Neural crest cell (in vitro differentiated cells): ENCODE data around the gene LIPC. TPM values are rescaled to one million over a fixed set of nuclear protein-coding genes. Genes with fewer than 3 reads are reported as not detected.

Experiments
- DNase-seq: peaks from one replicate; pipeline ENCODE4 v3.0.0; 2021; ENCODE audit warnings: low read depth, mixed read lengths, low spot score
- H3K27ac Mint-ChIP-seq: one replicate; pipeline ENCODE4 v1.8.0; 2021; ENCODE audit warnings: mild to moderate bottlenecking, mixed read lengths; ENCODE audit not compliant: unreplicated experiment
- H3K27me3 Mint-ChIP-seq: 2 replicates; pipeline ENCODE4 v1.8.0; 2021; ENCODE audit warnings: low read depth, mild to moderate bottlenecking, mixed read lengths
- H3K36me3 Mint-ChIP-seq: 2 replicates; pipeline ENCODE4 v1.8.0; 2021; ENCODE audit warnings: low read depth, mild to moderate bottlenecking, mixed read lengths
- H3K4me1 Mint-ChIP-seq: 2 replicates; pipeline ENCODE4 v1.8.0; 2021; ENCODE audit warnings: mixed read lengths
- H3K4me3 Mint-ChIP-seq: one replicate; pipeline ENCODE4 v1.8.0; 2021; ENCODE audit warnings: mild to moderate bottlenecking, mixed read lengths
- H3K9me3 Mint-ChIP-seq: 2 replicates; pipeline ENCODE4 v1.8.0; 2021; ENCODE audit warnings: mixed read lengths
- CTCF ChIP-seq: fragments of 200-600 bp; sonication (generic); conservative IDR thresholded peaks from 2 replicates; pipeline ENCODE4 v1.5.0; 2021; ENCODE audit warnings: antibody characterized with exemption, mild to moderate bottlenecking
- total RNA-seq: library from RNA; stranded (reverse); gene quantifications from 2 replicates; pipeline ENCODE4 v1.2.1, GENCODE V29; 2021

Gene LIPC
- total RNA-seq, 1 donor from 2014 or later, result not detected

- no peaks in the 10 kb centered on the region for H3K36me3 Mint-ChIP-seq
- no peak overlapping the region for H3K27ac Mint-ChIP-seq
Measured at GRCh38 chr15:58399739-58400138, 32.1 kb upstream of the LIPC start.

GRCh38 chr15:58401276-58401675, 30.5 kb upstream of the LIPC start:
- DNase-seq, result no peak
- H3K27me3 Mint-ChIP-seq, result no peaks in the 10 kb centered on the region
- peaks cover 8% of the 10 kb centered on the region for H3K4me1 Mint-ChIP-seq
- no peak for TF ChIP-seq CTCF
- H3K9me3 Mint-ChIP-seq, result no peaks in the 10 kb centered on the region
- no peaks in the 10 kb centered on the region for H3K36me3 Mint-ChIP-seq
- H3K27ac Mint-ChIP-seq, result no peak overlapping the region
- no peak overlapping the region for H3K4me3 Mint-ChIP-seq

More at GRCh38 chr15:58399739-58400138, 32.1 kb upstream of the LIPC start:
- no peaks in the 10 kb centered on the region for H3K27me3 Mint-ChIP-seq
- DNase-seq, result no peak
- no peak overlapping the region for H3K4me3 Mint-ChIP-seq
- TF ChIP-seq CTCF, result no peak
- no peaks in the 10 kb centered on the region for H3K4me1 Mint-ChIP-seq
- H3K9me3 Mint-ChIP-seq, result no peaks in the 10 kb centered on the region

DNA sequence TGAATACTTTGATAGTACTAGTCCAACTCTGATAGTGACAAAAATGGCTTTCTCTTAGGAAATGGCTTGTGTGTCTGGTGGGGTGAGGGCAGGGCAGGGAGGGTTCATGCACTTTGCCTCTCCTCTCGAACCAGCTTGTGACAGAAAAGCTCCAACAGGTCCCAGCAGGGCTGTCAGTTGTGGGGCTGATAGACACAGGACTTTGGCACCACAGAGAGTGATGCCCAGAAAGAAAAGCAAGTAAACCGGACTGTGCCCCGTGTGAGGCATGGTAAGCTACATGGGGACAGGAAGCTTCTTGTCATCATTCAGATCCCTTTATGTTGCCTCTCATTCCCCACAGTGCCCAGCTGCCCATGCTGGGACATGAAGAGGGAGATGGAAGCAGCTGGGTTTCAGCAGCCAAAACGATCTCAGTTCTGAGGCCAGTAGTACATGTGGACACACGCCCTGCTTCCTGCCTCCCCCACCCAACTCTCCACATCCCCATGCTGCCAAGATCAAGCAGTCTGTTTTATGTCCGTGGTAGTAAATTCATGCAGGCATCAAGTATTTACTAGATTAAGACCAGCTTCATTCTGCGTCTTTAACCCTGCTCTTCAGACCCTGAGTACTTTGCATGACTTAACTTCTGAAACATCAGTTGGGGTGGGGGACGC, 29.7 kb upstream of the LIPC start:
- Mint-ChIP-seq H3K4me1 (peaks cover 15% of the 10 kb centered on the region), H3K27ac (no peak overlapping the region), H3K36me3 (no peaks in the 10 kb centered on the region), H3K27me3 (no peaks in the 10 kb centered on the region), H3K4me3 (no peak overlapping the region), H3K9me3 (no peaks in the 10 kb centered on the region)
- DNase-seq, result no peak
- no peak for TF ChIP-seq CTCF

DNA sequence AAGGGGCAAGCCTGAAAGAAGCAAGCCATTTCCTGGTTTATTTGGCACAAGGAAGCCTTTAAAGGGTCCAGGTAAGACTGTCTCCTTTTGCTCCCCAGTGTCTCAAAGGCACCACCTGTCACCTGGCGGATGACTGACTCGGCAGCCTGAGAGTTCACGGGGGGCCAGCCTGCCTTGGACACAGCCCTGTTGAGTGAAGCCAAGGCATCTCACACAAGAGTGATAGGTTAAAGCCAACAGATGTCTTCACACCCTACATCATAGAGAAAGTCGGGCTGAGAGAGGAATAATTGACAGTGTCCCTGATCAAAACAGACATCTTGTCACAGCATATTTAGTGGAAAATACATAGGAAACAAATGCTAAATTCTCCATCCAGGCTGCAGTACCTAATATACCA, 28.2 kb upstream of the LIPC start:
- DNase-seq, result no peak
- H3K27ac Mint-ChIP-seq, result no peak overlapping the region
- H3K4me1 Mint-ChIP-seq, result peaks cover 26% of the 10 kb centered on the region
- TF ChIP-seq CTCF, result no peak
- H3K36me3 Mint-ChIP-seq, result no peaks in the 10 kb centered on the region
- H3K9me3 Mint-ChIP-seq, result no peaks in the 10 kb centered on the region
- H3K27me3 Mint-ChIP-seq, result no peaks in the 10 kb centered on the region
- no peak overlapping the region for H3K4me3 Mint-ChIP-seq

- no peak overlapping the region for H3K27ac Mint-ChIP-seq
- H3K27me3 Mint-ChIP-seq, result no peaks in the 10 kb centered on the region
- H3K4me3 Mint-ChIP-seq, result no peak overlapping the region
- no peak for DNase-seq
- no peak for TF ChIP-seq CTCF
- H3K36me3 Mint-ChIP-seq, result no peaks in the 10 kb centered on the region
- no peaks in the 10 kb centered on the region for H3K9me3 Mint-ChIP-seq
- H3K4me1 Mint-ChIP-seq, result peaks cover 26% of the 10 kb centered on the region
Measured at GRCh38 chr15:58404020-58404419, 27.8 kb upstream of the LIPC start.
